Body of pancreas (tissue), 4 donors: Measurements from ENCODE around the gene LRRC8B. TPM values are rescaled to one million over a fixed set of nuclear protein-coding genes. Genes with fewer than 3 reads are reported as not detected.
A peak's percentile ranks its signal among the peaks of the same experiment; 100 is the strongest.

Source experiments
- ATAC-seq: fragments of 150-250 bp; one replicate; pipeline ENCODE4 v1.9.1; 2016
- DNase-seq, 4 donors: peaks; one replicate each; pipeline ENCODE4 v3.0.0-alpha.2; 2019
- H3K27ac ChIP-seq, 4 donors: fragments of 200-600 bp; sonication (generic); 1 replicate in 3 of 4; 2 replicates in 1 of 4; pipeline versions ENCODE4 v1.5.1 to v1.6.1; 2016 to 2019; ENCODE audit warnings: mild to moderate bottlenecking in 1 of 4, mixed read lengths in 1 of 4, moderate library complexity in 1 of 4
- H3K27me3 ChIP-seq, 2 donors: fragments of 200-600 bp; sonication (generic); one replicate each; pipeline ENCODE4 v1.6.0; 2016; ENCODE audit warnings: mild to moderate bottlenecking in 1 of 2
- H3K36me3 ChIP-seq, 2 donors: fragments of 200-600 bp; sonication (generic); replicated peaks in 1 of 2; 2 replicates each; pipeline ENCODE4 v1.5.1; 2016; ENCODE audit warnings: low read depth in 2 of 2; ENCODE audit not compliant: insufficient read depth in 1 of 2
- H3K4me1 ChIP-seq: fragments of 200-600 bp; sonication (generic); one replicate; pipeline ENCODE4 v1.6.0; 2016
- H3K4me3 ChIP-seq, 2 donors: fragments of 200-600 bp; sonication (generic); 1 replicate in 1 of 2; 2 replicates in 1 of 2; pipeline ENCODE4 v1.5.1; 2016 to 2019
- H3K9me3 ChIP-seq, 3 donors: fragments of 200-600 bp; sonication (generic); 1 replicate in 2 of 3; 2 replicates in 1 of 3; pipeline ENCODE4 v1.5.1; 2016
- POLR2A ChIP-seq, 3 donors: fragments of 450-650 bp; IDR thresholded peaks; one replicate each; pipeline ENCODE4 v1.6.1; 2016; ENCODE audit warnings: antibody characterized with exemption in 3 of 3, mild to moderate bottlenecking in 2 of 3
- whole genome bisulfite sequencing, 2 donors: methylation state at CpG; one replicate each; pipeline ENCODE4 v1.1.5; 2017; 5-methylcytosine and 5-hydroxymethylcytosine counted together
- intact Hi-C: fragments of 100-400 bp; cut with DNase I; formaldehyde crosslinking; loops from one replicate; pipeline ENCODE4 v1.15.1; 2023
- total RNA-seq, 2 donors: library from RNA; depleted of rRNA; stranded (reverse); fragments of >200 nt; gene quantifications; one replicate each; pipeline ENCODE4 v1.1.0, GENCODE V29; 2016
- TF ChIP-seq, protein P1 (sequence below), 7 experiments: fragments of 450-650 bp in 4 of 7; fragments of 200-600 bp in 3 of 7; sonication (generic) in 3 of 7; IDR thresholded peaks; one replicate each; pipeline ENCODE4 v1.5.1; 2016 to 2019; ENCODE audit warnings: antibody characterized with exemption in 7 of 7

LRRC8B gene
- total RNA-seq, 2 donors from 2014 or later = 6.0 to 23.4 TPM

DNA sequence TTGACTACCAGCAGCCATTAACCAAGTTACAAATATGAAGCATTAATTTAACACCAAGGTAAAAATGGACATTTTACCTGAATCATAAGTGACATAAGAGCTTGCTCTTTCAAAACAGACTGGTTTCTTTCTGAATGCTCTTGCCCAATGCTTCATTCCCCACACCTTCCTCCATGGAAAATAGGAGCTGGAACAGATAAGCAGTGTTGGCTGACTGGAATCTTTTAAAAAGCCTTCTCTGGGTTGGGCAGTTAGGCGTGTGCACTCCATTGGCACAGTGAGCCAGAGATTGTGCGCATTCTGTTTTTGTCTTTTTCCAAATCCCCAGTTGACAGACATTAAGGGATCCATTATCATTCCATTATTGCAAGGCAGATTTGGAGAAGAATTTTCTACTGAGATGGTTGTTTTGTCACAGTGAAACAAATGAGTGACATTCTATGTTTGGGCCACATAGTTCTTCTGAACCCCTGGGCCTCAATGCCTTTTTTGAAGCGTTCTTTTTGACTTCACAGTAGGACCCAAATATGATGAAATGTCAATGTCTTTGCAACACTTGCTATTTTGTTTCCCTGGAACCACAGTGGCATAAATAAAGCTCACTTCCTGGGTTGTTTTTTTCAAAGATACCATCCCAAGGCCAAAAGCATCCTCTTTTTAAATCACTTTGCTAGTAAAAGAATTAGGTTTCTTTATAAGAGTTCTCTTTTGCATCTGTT lies 32.3 kb downstream of the LRRC8B start:
- WGBS, 2 donors = 69 to 85% methylated on average over 3 of the region's 3 CpGs

DNA sequence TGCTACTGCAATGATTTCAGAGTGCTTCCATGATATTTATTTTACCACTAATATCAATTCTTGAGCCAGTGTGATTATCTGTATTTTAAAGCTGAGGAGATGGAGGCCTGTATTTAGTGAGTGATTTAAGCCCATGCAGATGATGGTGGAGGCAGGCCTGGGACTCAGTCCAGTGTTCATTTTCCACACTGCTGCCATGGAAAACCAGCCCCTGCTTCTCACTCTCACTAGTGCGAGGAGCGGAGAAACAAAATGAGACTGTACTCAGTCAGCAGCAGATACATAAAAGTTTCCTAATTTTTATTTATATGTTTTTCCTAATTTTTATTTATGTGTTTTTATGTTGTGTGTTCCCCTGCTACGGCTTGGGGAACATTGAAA lies 32.8 kb downstream of the LRRC8B start:
- DNase-seq (no peak), ATAC-seq (no peak)
- no peaks in the 10 kb centered on the region for H3K9me3 ChIP-seq
- no peak overlapping the region for H3K4me3 ChIP-seq
- TF ChIP-seq, protein P1, sequence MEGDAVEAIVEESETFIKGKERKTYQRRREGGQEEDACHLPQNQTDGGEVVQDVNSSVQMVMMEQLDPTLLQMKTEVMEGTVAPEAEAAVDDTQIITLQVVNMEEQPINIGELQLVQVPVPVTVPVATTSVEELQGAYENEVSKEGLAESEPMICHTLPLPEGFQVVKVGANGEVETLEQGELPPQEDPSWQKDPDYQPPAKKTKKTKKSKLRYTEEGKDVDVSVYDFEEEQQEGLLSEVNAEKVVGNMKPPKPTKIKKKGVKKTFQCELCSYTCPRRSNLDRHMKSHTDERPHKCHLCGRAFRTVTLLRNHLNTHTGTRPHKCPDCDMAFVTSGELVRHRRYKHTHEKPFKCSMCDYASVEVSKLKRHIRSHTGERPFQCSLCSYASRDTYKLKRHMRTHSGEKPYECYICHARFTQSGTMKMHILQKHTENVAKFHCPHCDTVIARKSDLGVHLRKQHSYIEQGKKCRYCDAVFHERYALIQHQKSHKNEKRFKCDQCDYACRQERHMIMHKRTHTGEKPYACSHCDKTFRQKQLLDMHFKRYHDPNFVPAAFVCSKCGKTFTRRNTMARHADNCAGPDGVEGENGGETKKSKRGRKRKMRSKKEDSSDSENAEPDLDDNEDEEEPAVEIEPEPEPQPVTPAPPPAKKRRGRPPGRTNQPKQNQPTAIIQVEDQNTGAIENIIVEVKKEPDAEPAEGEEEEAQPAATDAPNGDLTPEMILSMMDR (IDR thresholded peaks at IDR 0.05) = no peak
- no peak for TF ChIP-seq POLR2A (IDR thresholded peaks at IDR 0.05)
- peak overlapping the region in 1 of 4 donors; percentile 32 for H3K27ac ChIP-seq
- intact Hi-C loops = no loop called here
- H3K36me3 ChIP-seq = no peaks in the 10 kb centered on the region
- H3K27me3 ChIP-seq = no peaks in the 10 kb centered on the region
- 93 to 94% methylated on average over 3 of the region's 3 CpGs for WGBS, 2 donors
- peaks cover 24% of the 10 kb centered on the region for H3K4me1 ChIP-seq

More for the DNA sequence above, 32.3 kb downstream of the LRRC8B start:
- Histone ChIP-seq H3K27ac (no peak overlapping the region), H3K36me3 (no peaks in the 10 kb centered on the region), H3K9me3 (no peaks in the 10 kb centered on the region), H3K27me3 (no peaks in the 10 kb centered on the region), H3K4me1 (peaks cover 27% of the 10 kb centered on the region), H3K4me3 (no peak overlapping the region)
- no peak for ATAC-seq
- DNase-seq = no peak
- TF ChIP-seq, protein P1 (IDR thresholded peaks at IDR 0.05) = no peak
- no peak for TF ChIP-seq POLR2A (IDR thresholded peaks at IDR 0.05)
- intact Hi-C loops = no loop called here

DNA sequence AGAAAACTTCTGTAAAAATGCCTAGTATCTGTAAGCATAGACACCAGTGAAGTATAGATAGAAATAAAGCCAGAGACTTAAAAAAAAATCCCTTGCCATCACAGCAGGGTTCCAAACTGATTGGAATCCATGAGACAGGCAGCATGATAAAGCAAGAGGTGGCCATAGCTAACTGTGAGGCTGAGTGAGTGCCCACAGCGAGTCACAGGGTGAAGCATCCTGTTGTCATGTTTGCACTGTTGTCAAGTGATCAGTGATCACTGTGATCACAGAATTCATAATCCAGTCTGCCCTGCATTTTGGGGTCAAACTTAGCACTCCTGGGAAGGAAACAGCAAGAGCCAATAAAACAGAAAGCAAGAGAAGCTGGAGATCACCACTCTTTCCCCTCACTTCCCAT lies 33.3 kb downstream of the LRRC8B start:
- H3K4me1 ChIP-seq = peaks cover 19% of the 10 kb centered on the region
- no peak overlapping the region for H3K27ac ChIP-seq
- WGBS, 2 donors = 91 to 100% methylated on average over 1 of the region's 1 CpG

DNA sequence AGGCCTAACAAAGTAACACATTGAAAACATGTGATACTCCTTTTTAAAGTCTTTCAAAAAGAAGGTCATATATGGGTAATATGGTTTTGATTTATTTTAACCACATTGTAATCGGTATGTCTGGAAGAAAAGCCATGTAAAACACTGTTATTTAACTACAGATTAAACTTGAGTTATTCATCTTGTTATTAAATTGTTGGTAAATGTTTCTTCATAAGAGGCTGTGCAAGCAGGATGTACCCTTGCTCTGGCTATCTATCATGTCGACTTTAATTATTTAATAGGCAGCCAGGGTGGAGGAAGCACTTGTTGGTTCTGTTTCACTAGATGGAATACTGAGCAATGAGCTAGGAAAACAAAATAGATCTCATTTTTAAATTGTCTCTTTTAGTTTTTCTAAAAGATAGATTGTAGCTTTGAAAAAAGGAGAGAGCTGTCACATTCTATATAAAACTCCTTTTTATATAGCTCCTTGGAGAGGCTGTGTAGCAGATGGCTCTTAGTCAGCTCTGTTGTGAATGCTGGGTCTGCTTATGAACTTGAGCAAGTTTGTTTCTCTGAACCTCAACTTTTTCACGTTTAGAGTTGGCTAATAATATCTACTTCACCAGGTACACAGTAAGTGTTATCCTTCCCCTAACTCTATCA lies 39.5 kb downstream of the LRRC8B start:
- intact Hi-C loops = no loop called here
- no peak for TF ChIP-seq POLR2A (IDR thresholded peaks at IDR 0.05)
- TF ChIP-seq, protein P1 (IDR thresholded peaks at IDR 0.05) = no peak
- Histone ChIP-seq H3K4me3 (no peak overlapping the region), H3K36me3 (no peaks in the 10 kb centered on the region), H3K27me3 (no peaks in the 10 kb centered on the region), H3K9me3 (no peaks in the 10 kb centered on the region), H3K4me1 (peaks cover 24% of the 10 kb centered on the region), H3K27ac (no peak overlapping the region)
- ATAC-seq = no peak
- WGBS, 2 donors = 45 to 57% methylated on average over 3 of the region's 3 CpGs
- DNase-seq = no peak

More for the DNA sequence above, 33.3 kb downstream of the LRRC8B start:
- intact Hi-C loops = no loop called here
- H3K4me3 ChIP-seq = no peak overlapping the region
- no peak for TF ChIP-seq POLR2A (IDR thresholded peaks at IDR 0.05)
- TF ChIP-seq, protein P1 (IDR thresholded peaks at IDR 0.05) = no peak
- DNase-seq (no peak), ATAC-seq (no peak)
- no peaks in the 10 kb centered on the region for H3K27me3 ChIP-seq
- H3K9me3 ChIP-seq = no peaks in the 10 kb centered on the region
- H3K36me3 ChIP-seq = no peaks in the 10 kb centered on the region
